ENCODE measurements around the gene PSME4. TPM values are rescaled to one million over a fixed set of nuclear protein-coding genes. Genes with fewer than 3 reads are reported as not detected.

The PSME4 gene
- total RNA-seq, 1 experiment from 2014 or later, result 65.2 TPM

- Mint-ChIP-seq H3K4me1 (ENCODE audit: insufficient read depth, unreplicated experiment) (no peaks in the 10 kb centered on the region), H3K27me3 (ENCODE audit: insufficient read depth, unreplicated experiment) (no peaks in the 10 kb centered on the region), H3K27ac (ENCODE audit: low read depth, unreplicated experiment) (no peak overlapping the region), H3K36me3 (ENCODE audit: insufficient read depth, unreplicated experiment) (peaks cover 60% of the 10 kb centered on the region), H3K9me3 (ENCODE audit: unreplicated experiment) (no peaks in the 10 kb centered on the region), H3K4me3 (ENCODE audit: unreplicated experiment) (no peak overlapping the region)
- no peak for TF ChIP-seq CTCF (IDR thresholded peaks at IDR 0.05; ENCODE audit: unreplicated experiment)
- DNase-seq (ENCODE audit: unreplicated experiment), result no peak
- ChIA-PET POLR2A (interaction anchor here (0.6 to 0.7 kb wide), 3 partner anchors 27 to 373 kb away, joined by 3 read pairs; no protein-coding TSS in a partner anchor), CTCF (no interaction called here)
- BruUV-seq (replicated peaks), result no TSS peak
- intact Hi-C loops (cut with micrococcal nuclease), result no loop called here
These were observed 151.8 kb downstream of the PSME4 start for GRCh38 chr2:53818854-53819435.

Small RNAs within 50 kb of the gene (microRNA-seq; reads per million reads assigned to microRNA genes)
- 1.6 reads per million, percentile 10 among the genes with 10 or more reads in this experiment for gene MIR3682

Other genes starting within 250 kb of the PSME4 start
- gene CHAC2, start 203.2 kb downstream of the PSME4 start, total RNA-seq (2022), result 7.4 and 10.5 TPM in 2 replicates
- gene ASB3, start 184.0 kb downstream of the PSME4 start, total RNA-seq (2022), result 19.7 and 20.3 TPM in 2 replicates
- gene ERLEC1, start 183.9 kb downstream of the PSME4 start, total RNA-seq (2022), result 51.4 and 68.1 TPM in 2 replicates
- 4.0 and 5.2 TPM in 2 replicates for gene GPR75, start 111.0 kb downstream of the PSME4 start, total RNA-seq (2022)
- 14.3 and 17.8 TPM in 2 replicates for gene ACYP2, start 144.6 kb upstream of the PSME4 start, total RNA-seq (2022)